Measurements from ENCODE around the gene CS. TPM values are rescaled to one million over a fixed set of nuclear protein-coding genes. Genes with fewer than 3 reads are reported as not detected.
"Not testable (repeated sequence)": the region's sequence is repeated elsewhere in the genome, so short reads cannot be mapped to it uniquely, and the experiment has no call there.

Gene CS
- total RNA-seq = 100 to 1,000 TPM; 126 to 175 (median 133) TPM

DNA sequence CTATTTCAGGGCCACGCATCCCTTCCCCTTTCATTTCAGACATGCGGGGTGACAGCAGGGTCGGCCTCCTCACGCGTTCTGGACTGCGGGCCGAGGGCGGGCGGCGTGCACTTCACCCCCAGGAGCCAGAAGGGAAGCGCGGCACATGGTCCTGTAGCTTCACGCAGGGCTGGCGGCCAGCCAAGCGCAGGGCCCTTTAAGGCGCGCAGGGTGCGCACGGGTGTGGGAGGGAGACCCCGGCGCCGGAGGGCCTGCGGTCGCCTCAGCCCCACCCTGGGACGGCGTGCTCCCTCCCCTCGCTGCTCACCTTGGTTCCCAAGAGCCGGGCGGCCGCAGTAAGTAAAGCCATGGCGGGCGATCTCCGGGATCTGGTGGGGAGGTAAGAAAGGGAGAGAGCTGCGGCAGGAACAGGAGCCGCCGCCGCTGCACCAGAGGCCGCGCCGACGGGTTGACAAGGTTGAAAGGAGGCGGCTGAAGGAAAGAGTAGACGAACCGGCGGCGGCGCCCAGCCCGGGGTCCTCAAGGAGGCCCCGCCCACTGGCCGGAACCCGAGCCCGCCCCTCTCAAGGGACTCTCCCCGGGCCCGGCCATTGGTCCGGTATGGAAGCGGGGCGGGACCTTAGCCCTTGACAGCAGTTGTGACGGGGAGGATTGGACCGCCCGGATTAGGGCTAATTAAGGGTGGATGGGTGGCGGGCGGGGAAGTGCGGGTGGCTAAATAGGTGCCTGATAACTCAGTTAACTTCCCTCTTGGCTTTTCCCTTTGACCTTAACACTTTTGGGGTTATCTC is at the start of gene CS:
Gene CS (minus strand): TSS at position 478 of the 791 bp plus-strand sequence. CDS start 129 bp downstream, at position 349.
- peak; percentile 97 for DNase-seq
- intact Hi-C loops (cut with DNase I) = no loop called here

DNA sequence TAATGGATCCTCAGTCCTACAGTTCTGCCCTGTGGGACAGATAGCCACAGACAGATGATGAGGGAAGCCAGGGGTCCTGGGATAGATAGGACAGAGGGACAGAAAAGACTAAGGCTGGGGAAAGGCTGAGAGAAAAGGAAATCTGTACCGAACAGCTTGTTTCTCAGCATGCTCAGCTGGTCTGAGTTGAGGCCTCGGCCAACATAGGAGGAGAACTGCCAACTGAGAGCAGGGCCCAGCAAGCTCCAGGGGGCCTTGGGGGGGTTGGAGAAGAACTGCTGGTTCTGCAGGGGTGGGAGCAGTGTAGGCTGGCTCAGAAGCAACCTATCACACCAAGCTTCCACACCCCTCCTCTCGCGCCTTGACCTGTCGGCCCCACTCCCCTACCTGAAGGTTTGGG is 48.6 kb upstream of the CS start:
- no peak for TF ChIP-seq POLR2A (IDR thresholded peaks at IDR 0.05)
- TF ChIP-seq, protein P1, sequence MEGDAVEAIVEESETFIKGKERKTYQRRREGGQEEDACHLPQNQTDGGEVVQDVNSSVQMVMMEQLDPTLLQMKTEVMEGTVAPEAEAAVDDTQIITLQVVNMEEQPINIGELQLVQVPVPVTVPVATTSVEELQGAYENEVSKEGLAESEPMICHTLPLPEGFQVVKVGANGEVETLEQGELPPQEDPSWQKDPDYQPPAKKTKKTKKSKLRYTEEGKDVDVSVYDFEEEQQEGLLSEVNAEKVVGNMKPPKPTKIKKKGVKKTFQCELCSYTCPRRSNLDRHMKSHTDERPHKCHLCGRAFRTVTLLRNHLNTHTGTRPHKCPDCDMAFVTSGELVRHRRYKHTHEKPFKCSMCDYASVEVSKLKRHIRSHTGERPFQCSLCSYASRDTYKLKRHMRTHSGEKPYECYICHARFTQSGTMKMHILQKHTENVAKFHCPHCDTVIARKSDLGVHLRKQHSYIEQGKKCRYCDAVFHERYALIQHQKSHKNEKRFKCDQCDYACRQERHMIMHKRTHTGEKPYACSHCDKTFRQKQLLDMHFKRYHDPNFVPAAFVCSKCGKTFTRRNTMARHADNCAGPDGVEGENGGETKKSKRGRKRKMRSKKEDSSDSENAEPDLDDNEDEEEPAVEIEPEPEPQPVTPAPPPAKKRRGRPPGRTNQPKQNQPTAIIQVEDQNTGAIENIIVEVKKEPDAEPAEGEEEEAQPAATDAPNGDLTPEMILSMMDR (IDR thresholded peaks at IDR 0.05) = no peak
- intact Hi-C loops (cut with DNase I) = no loop called here
- H3K27ac ChIP-seq = no peak overlapping the region
- H3K9me3 ChIP-seq = no peaks in the 10 kb centered on the region
- no peaks in the 10 kb centered on the region for H3K27me3 ChIP-seq
- H3K4me3 ChIP-seq = no peak overlapping the region
- H3K4me1 ChIP-seq = no peaks in the 10 kb centered on the region
- H3K36me3 ChIP-seq = peaks cover 32 to 100% (median 69%) of the 10 kb centered on the region in 3 donors
- WGBS, 2 donors = 83 to 87% methylated on average over 5 of the region's 5 CpGs
- no peak for DNase-seq

More for the DNA sequence above, at the start of gene CS:
- H3K27ac ChIP-seq = peak within 1 kb of the TSS; percentile 92 to 98 (median 96)
- 0% methylated on average over 22 to 28 of the region's 63 CpGs for WGBS, 2 donors
- H3K36me3 ChIP-seq = peaks cover 0 to 19% (median 4%) of the 10 kb centered on the region in 3 donors
- H3K27me3 ChIP-seq = no peaks in the 10 kb centered on the region
- no peaks in the 10 kb centered on the region for H3K9me3 ChIP-seq
- peak within 1 kb of the TSS; percentile 73 to 95 (median 88) for H3K4me3 ChIP-seq
- peaks cover 25 to 64% (median 33%) of the 10 kb centered on the region in 3 donors for H3K4me1 ChIP-seq
- TF ChIP-seq, protein P1 (IDR thresholded peaks at IDR 0.05) = peak in 2 of 6 experiments; percentile 8 to 11
- TF ChIP-seq POLR2A (IDR thresholded peaks at IDR 0.05) = peak in 3 of 4 donors; percentile 42 to 80 (median 69)

DNA sequence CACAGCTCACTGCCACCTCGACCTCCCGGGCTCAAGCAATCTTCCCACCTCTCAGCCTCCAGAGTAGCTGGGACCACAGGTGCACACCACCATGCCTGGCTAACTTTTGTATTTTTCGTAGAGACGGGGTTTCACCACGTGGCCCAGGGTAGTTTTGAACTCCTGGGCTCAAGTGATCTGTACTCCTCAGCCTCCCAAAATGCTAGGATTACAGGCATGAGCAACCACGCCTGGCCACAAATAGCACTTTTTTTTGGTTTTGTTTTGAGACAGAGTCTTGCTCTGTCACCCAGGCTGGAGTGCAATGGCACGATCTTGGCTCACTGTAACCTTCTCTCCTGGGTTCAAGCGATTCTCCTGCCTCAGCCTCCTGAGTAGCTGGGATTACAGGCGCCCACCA is 47.1 kb upstream of the CS start:
- peaks cover 44 to 100% (median 71%) of the 10 kb centered on the region in 3 donors for H3K36me3 ChIP-seq
- DNase-seq; H3K27ac ChIP-seq; H3K4me3 ChIP-seq; H3K9me3 ChIP-seq; intact Hi-C loops (cut with DNase I); H3K4me1 ChIP-seq; H3K27me3 ChIP-seq: not testable (repeated sequence)
- WGBS, 2 donors = 94 to 97% methylated on average over 8 to 9 of the region's 9 CpGs

DNA sequence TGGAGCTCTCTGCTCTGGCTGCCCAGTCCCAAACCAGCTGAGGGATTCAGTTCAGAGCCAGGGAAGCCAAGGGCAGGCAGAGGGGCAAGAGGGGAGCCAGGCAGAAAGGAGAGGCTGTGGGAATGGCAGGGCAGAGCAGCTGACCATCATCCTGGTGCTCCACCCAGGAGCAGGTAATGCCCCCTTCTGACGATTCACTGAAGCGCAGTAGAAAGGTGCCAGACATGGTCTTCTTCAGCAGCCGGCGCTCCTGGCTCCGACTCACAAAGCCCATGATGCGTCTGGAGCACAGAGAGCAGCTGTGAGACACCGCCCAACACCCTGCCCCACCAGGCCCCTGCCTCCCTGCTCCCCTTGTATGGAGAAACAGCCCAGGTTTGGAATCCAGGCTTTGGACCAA is 46.5 kb upstream of the CS start:
- 85 to 87% methylated on average over 5 to 7 of the region's 7 CpGs for WGBS, 2 donors
- Histone ChIP-seq H3K27me3 (no peaks in the 10 kb centered on the region), H3K4me3 (no peak overlapping the region), H3K9me3 (no peaks in the 10 kb centered on the region), H3K36me3 (peaks cover 42 to 100% (median 66%) of the 10 kb centered on the region in 3 donors), H3K27ac (no peak overlapping the region), H3K4me1 (no peaks in the 10 kb centered on the region)
- TF ChIP-seq, protein P1 (IDR thresholded peaks at IDR 0.05) = no peak
- no peak for TF ChIP-seq POLR2A (IDR thresholded peaks at IDR 0.05)
- intact Hi-C loops (cut with DNase I) = no loop called here
- DNase-seq = no peak

DNA sequence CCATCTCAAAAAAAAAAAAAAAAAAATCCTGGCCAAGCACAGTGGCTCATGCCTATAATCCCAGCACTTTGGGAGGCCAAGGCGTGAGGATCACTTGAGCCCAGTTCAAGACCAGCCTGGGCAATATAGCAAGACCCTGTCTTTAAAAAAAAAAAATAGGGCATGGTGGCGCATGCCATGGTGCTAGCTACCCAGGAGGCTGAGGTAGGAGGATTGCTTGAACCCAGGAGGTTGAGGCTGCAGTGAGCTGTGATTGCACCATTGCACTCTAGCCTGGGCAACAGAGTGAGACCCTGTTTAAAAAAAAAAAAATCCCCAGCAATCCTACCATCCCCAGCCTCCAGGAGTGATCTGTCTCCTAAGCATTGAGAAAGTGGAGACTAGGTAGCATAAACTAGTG is 42.2 kb upstream of the CS start:
- H3K27me3 ChIP-seq; intact Hi-C loops (cut with DNase I); H3K27ac ChIP-seq; H3K4me3 ChIP-seq; H3K9me3 ChIP-seq; DNase-seq: not testable (repeated sequence)
- H3K36me3 ChIP-seq = peaks cover 14 to 61% (median 27%) of the 10 kb centered on the region in 3 donors
- peaks cover 0 to 13% (median 9%) of the 10 kb centered on the region in 3 donors for H3K4me1 ChIP-seq
- WGBS, 2 donors = 94 to 100% methylated on average over 2 of the region's 2 CpGs

DNA sequence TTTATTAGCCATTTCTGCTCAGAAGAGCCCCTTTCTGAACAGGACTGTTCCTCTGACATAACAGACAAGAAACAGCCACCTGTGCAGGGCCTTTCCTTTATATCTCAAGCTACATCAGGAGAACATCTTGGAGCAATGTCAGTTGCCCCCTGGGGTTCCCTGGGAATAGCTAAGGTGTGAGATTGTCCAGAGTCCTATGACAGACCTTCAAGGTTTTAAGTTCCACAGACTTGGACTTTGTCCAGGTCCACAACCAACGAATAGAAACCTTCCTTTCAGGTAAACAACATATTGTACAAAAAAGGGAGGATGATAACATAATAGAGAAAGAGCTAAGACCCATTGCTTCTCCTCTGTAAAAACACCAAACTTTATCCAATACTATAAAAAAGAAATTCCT is 41.5 kb upstream of the CS start:
- peaks cover 14 to 54% (median 23%) of the 10 kb centered on the region in 3 donors for H3K36me3 ChIP-seq

More for the DNA sequence above, 41.5 kb upstream of the CS start:
- Histone ChIP-seq H3K4me1 (peaks cover 0 to 13% (median 9%) of the 10 kb centered on the region in 3 donors), H3K27ac (no peak overlapping the region), H3K9me3 (no peaks in the 10 kb centered on the region), H3K27me3 (no peaks in the 10 kb centered on the region), H3K4me3 (no peak overlapping the region)
- intact Hi-C loops (cut with DNase I) = no loop called here
- no peak for DNase-seq
- TF ChIP-seq, protein P1 (IDR thresholded peaks at IDR 0.05) = no peak
- TF ChIP-seq POLR2A (IDR thresholded peaks at IDR 0.05) = no peak
- WGBS, 2 donors = 36 to 63% methylated on average over 1 of the region's 1 CpG

Measured in esophagus squamous epithelium (tissue), 5 donors.